LNCaP clone FGC (cell line): ENCODE data around the gene PTGS1.
A peak's percentile ranks its signal among the peaks of the same experiment; 100 is the strongest.
"Not testable (repeated sequence)": the region's sequence is repeated elsewhere in the genome, so short reads cannot be mapped to it uniquely, and the experiment has no call there.

Source experiments
- DNase-seq: peaks from one replicate; pipeline ENCODE4 v3.0.0-alpha.2; 2011; ENCODE audit warnings: low read depth
- H3K4me3 ChIP-seq: 2 replicates; pipeline ENCODE4 v1.5.1; 2011; ENCODE audit warnings: mild to moderate bottlenecking, low read depth, low read length, control low read depth
- TF ChIP-seq, protein P1 (sequence below): IDR thresholded peaks from 2 replicates; pipeline ENCODE4 v1.5.1; 2012; ENCODE audit warnings: mild to moderate bottlenecking; ENCODE audit not compliant: control insufficient read depth, insufficient read depth; ENCODE audit errors: extremely low read depth

Gene PTGS1

DNA sequence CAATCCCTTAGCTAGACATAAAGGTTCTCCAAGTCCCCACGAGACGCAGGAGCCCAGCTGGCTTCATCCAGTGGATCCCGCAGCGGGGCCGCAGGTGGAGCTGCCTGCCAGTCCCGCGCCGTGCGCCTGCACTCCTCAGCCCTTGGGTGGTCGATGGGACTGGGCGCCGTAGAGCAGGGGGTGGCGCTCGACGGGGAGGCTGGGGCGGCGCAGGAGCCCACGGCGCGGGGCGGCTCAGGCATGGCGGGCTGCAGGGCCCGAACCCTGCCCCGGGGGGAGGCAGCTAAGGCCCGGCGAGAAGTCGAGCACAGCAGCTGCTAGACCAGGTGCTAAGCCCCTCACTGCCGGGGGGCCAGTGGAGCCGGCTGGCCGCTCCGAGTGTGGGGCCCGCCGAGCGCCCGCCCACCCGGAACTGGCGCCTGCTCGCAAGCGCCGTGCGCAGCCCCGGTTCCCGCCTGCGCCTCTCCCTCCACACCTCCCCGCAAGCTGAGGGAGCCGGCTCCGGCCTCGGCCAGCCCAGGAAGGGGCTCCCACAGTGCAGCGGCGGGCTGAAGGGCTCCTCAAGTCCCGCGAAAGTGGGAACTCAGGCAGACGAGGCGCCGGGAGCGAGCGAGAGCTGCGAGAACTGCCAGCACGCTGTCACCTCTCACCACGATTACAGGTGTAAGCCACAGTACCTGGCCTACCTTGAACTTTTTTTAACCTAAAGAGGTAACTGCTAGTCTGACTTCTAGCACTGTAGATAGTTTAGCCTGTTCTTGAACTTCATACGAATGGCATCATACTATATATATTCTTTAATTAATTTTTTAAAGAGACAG, 35.5 kb downstream of the PTGS1 start:
- no peak for DNase-seq
- H3K4me3 ChIP-seq, result no peak overlapping the region
- TF ChIP-seq, protein P1, sequence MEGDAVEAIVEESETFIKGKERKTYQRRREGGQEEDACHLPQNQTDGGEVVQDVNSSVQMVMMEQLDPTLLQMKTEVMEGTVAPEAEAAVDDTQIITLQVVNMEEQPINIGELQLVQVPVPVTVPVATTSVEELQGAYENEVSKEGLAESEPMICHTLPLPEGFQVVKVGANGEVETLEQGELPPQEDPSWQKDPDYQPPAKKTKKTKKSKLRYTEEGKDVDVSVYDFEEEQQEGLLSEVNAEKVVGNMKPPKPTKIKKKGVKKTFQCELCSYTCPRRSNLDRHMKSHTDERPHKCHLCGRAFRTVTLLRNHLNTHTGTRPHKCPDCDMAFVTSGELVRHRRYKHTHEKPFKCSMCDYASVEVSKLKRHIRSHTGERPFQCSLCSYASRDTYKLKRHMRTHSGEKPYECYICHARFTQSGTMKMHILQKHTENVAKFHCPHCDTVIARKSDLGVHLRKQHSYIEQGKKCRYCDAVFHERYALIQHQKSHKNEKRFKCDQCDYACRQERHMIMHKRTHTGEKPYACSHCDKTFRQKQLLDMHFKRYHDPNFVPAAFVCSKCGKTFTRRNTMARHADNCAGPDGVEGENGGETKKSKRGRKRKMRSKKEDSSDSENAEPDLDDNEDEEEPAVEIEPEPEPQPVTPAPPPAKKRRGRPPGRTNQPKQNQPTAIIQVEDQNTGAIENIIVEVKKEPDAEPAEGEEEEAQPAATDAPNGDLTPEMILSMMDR, result no peak

DNA sequence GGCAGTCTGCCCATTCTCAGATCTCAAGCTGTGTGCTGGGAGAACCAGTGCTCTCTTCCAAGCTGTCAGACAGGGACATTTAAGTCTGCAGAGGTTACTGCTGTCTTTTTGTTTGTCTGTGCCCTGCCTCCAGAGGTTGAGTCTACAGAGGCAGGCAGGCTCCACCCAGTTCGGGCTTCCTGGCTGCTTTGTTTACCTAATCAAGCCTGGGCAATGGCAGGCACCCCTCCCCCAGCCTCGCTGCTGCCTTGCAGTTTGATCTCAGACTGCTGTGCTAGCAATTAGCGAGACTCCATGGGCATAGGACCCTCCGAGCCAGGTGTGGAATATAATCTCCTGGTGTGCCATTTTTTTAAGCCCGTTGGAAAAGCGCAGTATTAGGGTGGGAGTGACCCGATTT, 43.3 kb downstream of the PTGS1 start:
- not testable (repeated sequence) for H3K4me3 ChIP-seq
- peak; percentile 3 for DNase-seq

DNA sequence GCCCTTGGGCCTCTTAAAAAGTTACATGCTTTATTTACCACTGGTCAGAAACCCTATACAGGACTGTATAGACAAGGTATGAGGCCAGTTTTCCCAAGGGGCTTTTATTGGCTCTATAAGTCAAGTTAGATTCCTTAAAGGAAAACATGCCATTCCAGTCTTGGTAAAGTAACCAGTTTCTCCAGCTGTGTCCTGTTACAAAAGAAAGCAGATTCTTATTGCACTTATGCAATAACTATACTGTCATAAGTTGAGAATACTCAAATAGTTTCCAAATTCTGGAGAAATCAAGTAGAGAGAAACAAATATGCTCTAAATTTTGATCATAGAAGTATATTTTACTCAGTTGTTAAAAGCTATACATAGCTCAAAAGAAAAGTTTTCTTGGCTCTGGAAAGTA, 47.2 kb downstream of the PTGS1 start:
- no peak overlapping the region for H3K4me3 ChIP-seq
- DNase-seq, result no peak
- TF ChIP-seq, protein P1, result no peak

DNA sequence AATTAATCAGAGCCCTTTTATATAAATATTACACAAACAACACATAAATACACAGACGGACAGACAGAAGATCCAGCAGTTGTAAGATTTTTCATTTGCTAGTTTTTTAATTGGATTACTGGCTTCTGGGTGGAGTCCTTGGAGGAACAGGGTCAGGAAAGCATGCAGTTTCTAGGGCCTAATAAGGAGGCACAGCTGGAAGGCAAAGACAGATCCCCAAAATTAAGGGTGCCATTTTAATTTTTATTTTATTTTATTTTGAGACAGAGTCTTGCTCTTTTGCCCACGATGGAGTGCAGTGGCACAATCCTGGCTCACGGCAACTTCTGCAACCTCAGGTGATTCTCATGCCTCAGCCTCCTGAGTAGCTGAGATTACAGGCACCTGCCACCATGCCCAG, 49.5 kb downstream of the PTGS1 start:
- no peak for DNase-seq
- TF ChIP-seq, protein P1, result no peak
- H3K4me3 ChIP-seq, result no peak overlapping the region

DNA sequence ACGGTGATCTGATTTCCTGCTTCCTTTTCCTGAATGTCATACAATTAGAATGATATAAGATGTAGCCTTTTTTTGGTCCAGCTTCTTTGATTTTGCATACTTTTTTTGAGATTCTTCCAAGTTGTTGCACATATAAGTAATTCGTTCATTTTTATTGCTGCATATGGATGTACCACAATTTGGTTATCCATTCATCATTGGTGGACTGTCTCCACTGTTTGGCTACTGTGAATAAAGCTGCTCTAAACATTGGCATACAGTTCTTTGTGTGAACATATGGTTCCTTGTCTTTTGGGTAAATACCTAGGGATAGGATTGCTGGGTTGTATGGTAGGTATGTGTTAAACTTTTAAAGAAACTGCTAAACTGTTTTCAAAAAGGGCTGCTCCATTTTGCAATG, 54.3 kb downstream of the PTGS1 start:
- TF ChIP-seq, protein P1, result no peak
- no peak overlapping the region for H3K4me3 ChIP-seq

DNA sequence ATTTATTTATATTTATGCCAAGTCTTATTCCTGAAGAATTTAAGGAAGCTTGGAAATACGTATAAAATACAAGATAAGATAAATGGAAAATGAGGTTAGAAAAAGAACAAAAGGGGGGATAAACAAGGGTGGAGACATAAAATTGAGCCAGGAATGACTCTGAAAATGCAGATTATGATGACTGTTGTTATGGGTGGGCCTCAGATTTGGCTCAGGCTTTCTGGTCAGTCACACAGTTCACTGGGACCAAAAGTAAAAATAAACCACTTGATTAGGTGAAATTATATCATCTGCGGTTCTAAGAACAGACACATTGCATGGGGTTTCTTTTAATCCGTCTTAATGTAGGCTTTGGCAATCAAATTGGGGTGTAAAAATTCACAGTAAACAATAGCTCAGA, 55.9 kb downstream of the PTGS1 start:
- no peak overlapping the region for H3K4me3 ChIP-seq
- TF ChIP-seq, protein P1, result no peak
- DNase-seq, result no peak

More for the DNA sequence above, 54.3 kb downstream of the PTGS1 start:
- no peak for DNase-seq

DNA sequence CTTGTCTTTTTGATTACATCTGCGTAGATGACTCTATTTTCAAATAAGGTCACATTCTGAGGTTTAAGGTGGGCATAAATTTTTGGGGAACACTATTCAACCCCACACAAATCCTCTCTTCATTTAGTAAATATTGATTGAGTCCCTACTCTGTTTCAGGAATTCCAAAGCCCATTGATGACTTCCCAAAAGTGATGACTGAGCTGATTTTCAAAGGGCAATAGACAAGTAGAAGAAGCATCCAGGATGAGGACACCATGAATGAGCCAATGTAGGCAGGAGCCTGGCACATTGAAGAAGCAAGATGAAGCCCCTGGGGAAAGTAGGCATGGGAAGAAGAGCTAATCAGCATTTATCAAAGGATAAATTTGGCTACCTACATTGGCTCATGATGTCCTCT, 71.7 kb downstream of the PTGS1 start:
- DNase-seq, result no peak
- H3K4me3 ChIP-seq, result no peak overlapping the region
- TF ChIP-seq, protein P1, result no peak
